H9 (cell line): ENCODE results near the gene TNRC6C. TPM values are rescaled to one million over a fixed set of nuclear protein-coding genes. Genes with fewer than 3 reads are reported as not detected.

ENCODE experiments used
- DNase-seq: peaks from one replicate; pipeline ENCODE4 v3.0.0-alpha.2; 2017
- H2AFZ ChIP-seq: one replicate; pipeline ENCODE4 v1.6.1; 2013; ENCODE audit warnings: mild to moderate bottlenecking, low read length, control low read depth, moderate library complexity
- H2AK5ac ChIP-seq: 2 replicates; pipeline ENCODE4 v1.6.1; 2013; ENCODE audit warnings: low read length, control low read depth, mixed read lengths; ENCODE audit not compliant: insufficient read length
- H2BK120ac ChIP-seq: one replicate; pipeline ENCODE4 v1.6.1; 2013; ENCODE audit warnings: low read depth, mild to moderate bottlenecking, low read length, control low read depth, inconsistent platforms; ENCODE audit not compliant: poor library complexity, severe bottlenecking
- H2BK12ac ChIP-seq: 2 replicates; pipeline ENCODE4 v1.6.1; 2013; ENCODE audit warnings: low read length, control low read depth, mixed read lengths, low read depth; ENCODE audit not compliant: insufficient read length
- H2BK15ac ChIP-seq: 2 replicates; pipeline ENCODE4 v1.6.1; 2013; ENCODE audit warnings: low read depth, low read length, control low read depth
- H2BK20ac ChIP-seq: one replicate; pipeline ENCODE4 v1.6.1; 2013; ENCODE audit warnings: low read depth, mild to moderate bottlenecking, low read length, control low read depth, inconsistent platforms; ENCODE audit not compliant: poor library complexity, severe bottlenecking
- H2BK5ac ChIP-seq: 2 replicates; pipeline ENCODE4 v1.6.1; 2013; ENCODE audit warnings: low read length, control low read depth, mixed read lengths; ENCODE audit not compliant: insufficient read length
- H3K14ac ChIP-seq: 2 replicates; pipeline ENCODE4 v1.6.1; 2013; ENCODE audit warnings: low read length, control low read depth; ENCODE audit not compliant: insufficient read depth
- H3K18ac ChIP-seq: 2 replicates; pipeline ENCODE4 v1.6.1; 2013; ENCODE audit warnings: low read depth, mild to moderate bottlenecking, mixed read lengths, low read length, control low read depth; ENCODE audit not compliant: insufficient read length
- H3K23ac ChIP-seq: 2 replicates; pipeline ENCODE4 v1.6.1; 2013; ENCODE audit warnings: low read length, control low read depth, mixed read lengths, low read depth; ENCODE audit not compliant: insufficient read length
- H3K23me2 ChIP-seq: 2 replicates; pipeline ENCODE4 v1.6.1; 2013; ENCODE audit warnings: low read depth, mild to moderate bottlenecking, mixed read lengths, low read length, control low read depth; ENCODE audit not compliant: insufficient read length, poor library complexity, severe bottlenecking
- H3K27ac ChIP-seq: 2 replicates; pipeline ENCODE4 v1.5.1; 2013; ENCODE audit warnings: low read length, control low read depth, mixed read lengths, low read depth; ENCODE audit not compliant: insufficient read length
- H3K27me3 ChIP-seq: 2 replicates; pipeline ENCODE4 v1.6.1; 2013; ENCODE audit warnings: low read length, control low read depth, inconsistent platforms; ENCODE audit not compliant: insufficient read depth
- H3K4ac ChIP-seq: 2 replicates; pipeline ENCODE4 v1.6.1; 2013; ENCODE audit warnings: low read depth, mild to moderate bottlenecking, control low read depth, inconsistent platforms, low read length, moderate library complexity
- H3K4me1 ChIP-seq: 2 replicates; pipeline ENCODE4 v1.6.1; 2013; ENCODE audit warnings: low read length, control low read depth, inconsistent platforms; ENCODE audit not compliant: insufficient read depth
- H3K4me2 ChIP-seq: 2 replicates; pipeline ENCODE4 v1.6.1; 2013; ENCODE audit warnings: low read length, control low read depth, mixed read lengths; ENCODE audit not compliant: insufficient read length, insufficient read depth
- H3K56ac ChIP-seq: 2 replicates; pipeline ENCODE4 v1.6.1; 2013; ENCODE audit warnings: low read depth, mild to moderate bottlenecking, mixed read lengths, low read length, control low read depth; ENCODE audit not compliant: insufficient read length
- H3K79me1 ChIP-seq: 2 replicates; pipeline ENCODE4 v1.6.1; 2013; ENCODE audit warnings: low read depth, mild to moderate bottlenecking, moderate library complexity, low read length, control low read depth, inconsistent platforms; ENCODE audit not compliant: insufficient read depth, poor library complexity, severe bottlenecking
- H3K79me2 ChIP-seq: 2 replicates; pipeline ENCODE4 v1.6.1; 2013; ENCODE audit warnings: low read length, control low read depth, inconsistent platforms; ENCODE audit not compliant: insufficient read depth
- H3K9ac ChIP-seq: 2 replicates; pipeline ENCODE4 v1.6.1; 2013; ENCODE audit warnings: low read length, control low read depth, mixed read lengths; ENCODE audit not compliant: insufficient read length; ENCODE audit errors: extremely low read depth
- H3K9me3 ChIP-seq: one replicate; pipeline ENCODE4 v1.6.1; 2013; ENCODE audit warnings: low read depth, low read length, inconsistent platforms; ENCODE audit not compliant: control insufficient read depth
- H3T11ph ChIP-seq: one replicate; pipeline ENCODE4 v1.6.1; 2013; ENCODE audit warnings: mild to moderate bottlenecking, low read length, control low read depth, inconsistent platforms
- H4K20me1 ChIP-seq: one replicate; pipeline ENCODE4 v1.6.1; 2013; ENCODE audit not compliant: control insufficient read depth, insufficient read length, insufficient read depth
- H4K5ac ChIP-seq: 2 replicates; pipeline ENCODE4 v1.6.1; 2013; ENCODE audit warnings: low read depth, mild to moderate bottlenecking, mixed read lengths, low read length, control low read depth; ENCODE audit not compliant: insufficient read length
- H4K8ac ChIP-seq: replicated peaks from 2 replicates; pipeline ENCODE4 v1.6.1; 2013; ENCODE audit warnings: low read length, control low read depth, mixed read lengths, low read depth; ENCODE audit not compliant: insufficient read length
- H4K91ac ChIP-seq: 2 replicates; pipeline ENCODE4 v1.6.1; 2013; ENCODE audit warnings: low read depth, mild to moderate bottlenecking, moderate library complexity, mixed read lengths, low read length, control low read depth; ENCODE audit not compliant: insufficient read length
- H3K27ac Mint-ChIP-seq, 3 experiments: 2 replicates in 2 of 3; 3 replicates in 1 of 3; pipeline ENCODE4 v1.8.0; 2020 to 2021; ENCODE audit warnings: mixed read lengths in 3 of 3, mild to moderate bottlenecking in 1 of 3, moderate library complexity in 1 of 3
- H3K27me3 Mint-ChIP-seq: 2 replicates; pipeline ENCODE4 v1.8.0; 2021; ENCODE audit warnings: low read depth, mild to moderate bottlenecking, moderate library complexity, mixed read lengths
- H3K36me3 Mint-ChIP-seq, 3 experiments: 2 replicates in 2 of 3; 3 replicates in 1 of 3; pipeline ENCODE4 v1.8.0; 2020 to 2021; ENCODE audit warnings: low read depth in 3 of 3, mixed read lengths in 3 of 3; ENCODE audit not compliant: insufficient read depth in 1 of 3
- H3K4me1 Mint-ChIP-seq, 2 experiments: 2 replicates each; pipeline ENCODE4 v1.8.0; 2020; ENCODE audit warnings: mixed read lengths in 2 of 2
- H3K4me3 Mint-ChIP-seq, 2 experiments: 2 replicates in 1 of 2; 3 replicates in 1 of 2; pipeline ENCODE4 v1.8.0; 2020 to 2021; ENCODE audit warnings: mild to moderate bottlenecking in 2 of 2, mixed read lengths in 2 of 2, moderate library complexity in 1 of 2
- H3K9me3 Mint-ChIP-seq, 2 experiments: 2 replicates in 1 of 2; 3 replicates in 1 of 2; pipeline ENCODE4 v1.8.0; 2020; ENCODE audit warnings: mild to moderate bottlenecking in 2 of 2, mixed read lengths in 2 of 2, moderate library complexity in 1 of 2
- CTCF ChIP-seq: fragments of 200-600 bp; sonication (generic); conservative IDR thresholded peaks from 3 replicates; pipeline ENCODE4 v1.8.0; 2021; ENCODE audit warnings: antibody characterized with exemption, mild to moderate bottlenecking
- WGBS: extraction: QIAGEN DNeasy Blood & Tissue Kit; methylation state at CpG from one replicate; pipeline ENCODE4 v1.1.7; 2013; ENCODE audit warnings: missing lambda C conversion rate, low lambda C conversion rate, mixed read lengths; ENCODE audit not compliant: insufficient read length; ENCODE audit errors: extremely low coverage; 5-methylcytosine and 5-hydroxymethylcytosine counted together
- total RNA-seq: library from RNA; stranded (reverse); gene quantifications from 2 replicates; pipeline ENCODE4 v1.2.1, GENCODE V29; 2021

The TNRC6C gene
- total RNA-seq, 1 experiment from 2014 or later, result 24.7 TPM

- H4K8ac ChIP-seq, result no peak overlapping the region
- no peak overlapping the region for H3K4me2 ChIP-seq
- no peaks in the 10 kb centered on the region for H4K20me1 ChIP-seq
- DNase-seq, result no peak
- peaks cover 8% of the 10 kb centered on the region for H3K79me1 ChIP-seq
- no peak overlapping the region for H3K27ac Mint-ChIP-seq
- H3K9ac ChIP-seq, result no peak overlapping the region
- no peaks in the 10 kb centered on the region for H3K9me3 Mint-ChIP-seq
- no peaks in the 10 kb centered on the region for H3K9me3 ChIP-seq
- no peak overlapping the region for H3K23ac ChIP-seq
- no peak overlapping the region for H3T11ph ChIP-seq
- WGBS, result no CpG with 5 or more reads among the region's 3 CpGs
- H3K27me3 Mint-ChIP-seq, result no peaks in the 10 kb centered on the region
- peaks cover 2 to 6% (median 5%) of the 10 kb centered on the region in 3 experiments; a peak in 5 of 7 replicates for H3K36me3 Mint-ChIP-seq
- H3K56ac ChIP-seq, result no peak overlapping the region
- no peak overlapping the region for H2BK5ac ChIP-seq
- H3K27ac ChIP-seq, result no peak overlapping the region
- H2BK120ac ChIP-seq, result no peak overlapping the region
- H2AFZ ChIP-seq, result no peak overlapping the region
- peaks cover 5% of the 10 kb centered on the region; the same call in 1 of the 2 replicates for H3K79me2 ChIP-seq
- no peak overlapping the region for H4K5ac ChIP-seq
- peaks cover 2% of the 10 kb centered on the region; the same call in 1 of the 2 replicates for H3K4me1 ChIP-seq
- H3K23me2 ChIP-seq, result no peaks in the 10 kb centered on the region
- H2BK15ac ChIP-seq, result no peak overlapping the region
- TF ChIP-seq CTCF, result no peak
- H2BK20ac ChIP-seq, result no peak overlapping the region
- H3K27me3 ChIP-seq, result no peaks in the 10 kb centered on the region
- no peak overlapping the region for H4K91ac ChIP-seq
- no peak overlapping the region for H3K4me3 Mint-ChIP-seq
- H3K4me1 Mint-ChIP-seq, result peaks cover 33 to 35% of the 10 kb centered on the region in 2 experiments
- H2BK12ac ChIP-seq, result no peak overlapping the region
- H3K14ac ChIP-seq, result no peak overlapping the region
- no peak overlapping the region for H3K18ac ChIP-seq
- H3K4ac ChIP-seq, result no peak overlapping the region
- H2AK5ac ChIP-seq, result no peak overlapping the region
Observed at GRCh38 chr17:78000341-78000740, 41.8 kb downstream of the TNRC6C start.
